Stimulated activated CD4-positive, alpha-beta T cell treated with anti-CD3 and anti-CD28 coated beads, TNF-alpha, amount 100 ng/mL, for 24 hours (primary cell): Measurements from ENCODE around the gene FMNL1.

Experiments used
- DNase-seq, 3 experiments: peaks; one replicate each; pipeline ENCODE4 v3.0.0-alpha.2; 2020; ENCODE audit warnings: low read depth in 3 of 3

The FMNL1 gene

GRCh38 chr17:45277992-45278391, 56.3 kb downstream of the FMNL1 start:
- no peak for DNase-seq

GRCh38 chr17:45279898-45280297, 58.2 kb downstream of the FMNL1 start:
- DNase-seq, result no peak

- no peak for DNase-seq
Measured at GRCh38 chr17:45282683-45283644, 61.3 kb downstream of the FMNL1 start.

GRCh38 chr17:45283711-45284110, 62.0 kb downstream of the FMNL1 start:
- no peak for DNase-seq

- DNase-seq, result peak in 1 of 3 experiments; percentile 44
Measured at GRCh38 chr17:45284176-45285140, 62.8 kb downstream of the FMNL1 start.

GRCh38 chr17:45286286-45286685, 64.6 kb downstream of the FMNL1 start:
- DNase-seq, result no peak

GRCh38 chr17:45287526-45288500, 66.1 kb downstream of the FMNL1 start:
- no peak for DNase-seq

GRCh38 chr17:45288825-45289224, 67.1 kb downstream of the FMNL1 start:
- no peak for DNase-seq

- no peak for DNase-seq
Measured at GRCh38 chr17:45289301-45290268, 67.9 kb downstream of the FMNL1 start.

GRCh38 chr17:45290269-45290765, 68.6 kb downstream of the FMNL1 start:
- DNase-seq, result no peak

GRCh38 chr17:45291171-45291805, 69.6 kb downstream of the FMNL1 start:
- DNase-seq, result no peak

- DNase-seq, result no peak
Measured at GRCh38 chr17:45292696-45293412, 71.2 kb downstream of the FMNL1 start.

GRCh38 chr17:45293413-45294211, 71.9 kb downstream of the FMNL1 start:
- no peak for DNase-seq

GRCh38 chr17:45294506-45294905, 72.8 kb downstream of the FMNL1 start:
- DNase-seq, result no peak

- no peak for DNase-seq
Measured at GRCh38 chr17:45296003-45296832, 74.5 kb downstream of the FMNL1 start.

GRCh38 chr17:45296833-45297124, 75.1 kb downstream of the FMNL1 start:
- DNase-seq, result no peak
